HG02938 (cell line): Measurements from ENCODE around the gene OR10AD1.
A peak's percentile ranks its signal among the peaks of the same experiment; 100 is the strongest.

ENCODE experiments used
- ATAC-seq: cut with Tn5 transposase; IDR thresholded peaks from one replicate; pipeline ENCODE4 v1.9.1; 2021; ENCODE audit warnings: mild to moderate bottlenecking, moderate library complexity; ENCODE audit not compliant: unreplicated experiment

Gene OR10AD1

GRCh38 chr12:48192861-48193260 is 10.2 kb downstream of the OR10AD1 start:
- ATAC-seq: no peak

DNA sequence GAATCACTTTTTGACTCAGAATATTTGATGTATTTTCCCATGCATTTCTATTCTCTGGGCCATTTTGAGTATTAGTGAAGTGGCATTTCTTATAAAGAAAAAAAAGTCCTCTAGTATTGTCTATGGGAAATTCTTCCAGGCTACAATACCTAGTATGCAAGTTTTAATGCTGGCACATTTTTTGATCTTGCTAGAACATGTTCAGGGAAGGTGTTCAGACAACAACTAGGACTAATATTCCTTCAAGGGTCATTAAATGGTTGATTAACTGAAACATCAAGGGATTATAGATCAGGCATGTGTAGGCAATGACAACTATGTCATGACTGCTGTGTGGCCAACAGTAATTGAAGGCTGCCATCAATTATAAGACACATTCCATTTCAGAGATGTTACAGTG is 12.0 kb downstream of the OR10AD1 start:
- ATAC-seq: no peak

DNA sequence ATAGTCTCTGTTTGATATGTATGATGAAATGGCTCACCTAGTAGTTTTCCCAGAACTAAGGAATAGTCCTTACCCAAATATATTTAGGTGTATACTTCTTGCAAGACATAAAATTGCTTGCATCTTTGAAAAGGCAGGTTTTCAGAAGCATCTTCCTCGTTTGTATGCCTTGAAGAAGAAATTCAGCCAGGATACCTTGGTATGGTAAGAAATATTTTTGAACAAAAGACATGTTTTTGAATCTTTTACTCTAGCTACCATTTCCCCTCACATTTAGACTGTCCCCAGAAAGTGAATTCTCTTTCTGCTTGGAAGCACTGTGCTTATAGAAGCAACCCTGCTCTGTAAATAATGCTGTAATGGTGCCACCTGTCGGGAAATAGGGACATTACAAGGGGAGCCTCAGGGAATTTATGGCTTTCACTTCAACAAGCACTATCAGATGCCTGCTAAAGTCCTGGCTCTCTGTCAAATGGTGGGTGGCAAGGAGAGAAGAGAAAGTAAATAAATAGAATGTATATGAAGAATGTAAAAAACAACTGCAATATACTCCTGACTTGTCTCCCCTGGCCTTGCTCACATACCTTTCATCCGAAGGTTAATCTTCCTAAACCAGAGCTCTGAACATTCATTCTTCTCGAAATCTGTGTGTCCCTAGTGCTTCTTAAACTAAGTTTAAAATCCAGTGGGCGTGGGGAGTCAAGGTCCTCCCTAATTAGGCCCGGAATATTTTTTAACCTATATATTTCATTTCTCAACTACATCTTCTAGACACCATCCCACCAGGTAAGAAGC is 13.6 kb downstream of the OR10AD1 start:
- no peak for ATAC-seq

DNA sequence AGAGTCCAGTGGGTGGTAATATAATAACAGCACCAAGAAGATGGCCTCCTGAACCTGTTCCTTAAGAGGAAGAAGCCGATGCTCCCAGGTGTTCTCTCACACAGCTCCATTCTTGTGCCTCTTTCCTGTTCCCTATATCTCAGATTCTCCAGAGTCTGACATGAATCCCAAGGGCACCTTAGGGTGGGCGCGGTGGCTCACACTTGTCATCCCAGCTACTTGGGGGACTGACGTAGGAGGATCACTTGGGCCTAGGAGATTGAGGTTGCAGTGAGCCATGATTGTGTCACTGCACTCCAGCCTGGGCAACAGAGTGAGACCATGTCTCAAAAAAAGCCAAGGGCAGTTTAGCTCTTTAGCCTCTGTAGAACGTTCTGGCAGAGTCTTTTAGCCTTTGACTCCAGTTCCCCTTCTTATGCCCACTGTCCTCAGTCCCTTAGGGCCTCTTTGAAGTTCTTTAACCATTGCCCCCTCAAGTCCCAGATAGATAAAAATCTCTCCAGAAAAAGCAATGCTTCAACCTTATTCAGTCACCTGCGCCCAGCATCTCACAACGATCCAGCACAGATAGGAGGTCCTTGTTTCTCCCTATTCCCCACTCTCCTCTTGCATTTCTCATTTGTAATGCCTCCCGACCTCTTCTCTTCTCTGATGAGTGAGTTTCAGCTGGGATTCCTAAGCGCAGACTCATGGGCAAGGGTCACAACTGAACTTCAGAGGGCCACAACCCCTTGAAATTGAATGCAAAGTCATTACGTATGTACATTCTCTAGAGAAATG is 15.0 kb downstream of the OR10AD1 start:
- ATAC-seq: no peak

DNA sequence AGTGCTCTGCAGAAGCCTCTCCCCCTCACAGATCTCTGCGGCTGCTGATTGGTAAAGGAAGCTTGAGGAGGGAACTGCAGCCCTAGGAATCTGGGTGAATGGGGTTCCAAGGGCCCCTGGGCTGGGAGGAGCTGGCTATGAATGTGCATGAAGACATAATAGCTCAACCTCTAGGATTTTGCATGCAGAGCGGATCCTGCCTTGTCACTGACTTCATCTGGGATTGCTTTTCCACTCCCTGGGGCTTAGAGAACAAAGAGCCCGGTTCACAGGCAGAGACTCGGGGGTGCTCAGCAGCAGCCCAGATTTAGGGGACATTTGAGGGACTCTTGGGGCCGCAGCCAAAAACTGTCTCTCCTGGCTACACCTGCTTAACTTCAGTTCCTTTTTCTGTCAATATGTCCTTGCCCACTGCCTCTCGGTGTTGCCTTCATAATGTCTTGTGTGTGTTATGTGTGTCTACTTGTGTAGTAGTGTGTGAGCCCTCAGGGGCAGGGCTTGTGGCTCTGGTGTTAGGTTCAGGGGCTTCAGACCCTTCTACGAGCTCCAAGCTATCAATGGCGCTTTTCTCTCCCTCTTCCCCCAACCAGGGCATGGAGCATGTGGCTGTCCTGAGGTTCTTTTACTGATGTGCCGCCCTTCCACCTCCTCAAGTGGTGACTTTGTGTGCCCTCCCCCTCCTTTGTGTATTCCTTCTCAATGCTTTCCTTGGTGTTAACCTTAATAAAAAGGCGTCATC is 17.7 kb downstream of the OR10AD1 start:
- ATAC-seq: no peak

GRCh38 chr12:48184549-48184922 is 18.6 kb downstream of the OR10AD1 start:
- no peak for ATAC-seq

DNA sequence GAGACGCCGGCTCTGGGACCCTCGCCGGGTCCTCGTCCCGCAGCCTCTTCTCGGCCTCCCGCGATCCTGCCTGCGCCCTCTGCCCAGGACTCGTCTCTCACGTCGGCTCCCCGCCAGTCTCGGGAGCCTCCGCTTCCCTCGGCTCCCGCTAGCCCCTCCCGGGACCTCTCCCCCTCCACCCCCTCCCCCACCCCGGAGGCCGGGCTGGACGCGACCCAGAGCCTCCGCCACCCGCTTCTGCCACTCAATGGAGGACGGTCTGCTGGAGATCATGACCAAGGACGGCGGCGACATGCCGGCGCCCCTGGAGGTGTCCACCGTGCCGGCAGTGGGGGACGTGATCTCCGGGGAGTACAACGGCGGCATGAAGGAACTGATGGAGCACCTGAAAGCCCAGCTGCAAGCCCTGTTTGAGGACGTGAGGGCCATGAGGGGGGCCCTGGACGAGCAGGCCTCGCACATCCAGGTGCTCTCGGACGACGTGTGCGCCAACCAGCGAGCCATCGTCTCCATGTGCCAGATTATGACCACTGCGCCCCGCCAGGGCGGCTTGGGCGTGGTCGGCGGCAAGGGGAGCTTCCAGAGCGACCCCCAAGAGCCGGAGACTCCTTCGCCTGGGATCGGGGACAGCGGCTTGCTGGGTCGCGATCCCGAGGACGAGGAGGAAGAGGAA is 19.1 kb downstream of the OR10AD1 start:
- no peak for ATAC-seq

DNA sequence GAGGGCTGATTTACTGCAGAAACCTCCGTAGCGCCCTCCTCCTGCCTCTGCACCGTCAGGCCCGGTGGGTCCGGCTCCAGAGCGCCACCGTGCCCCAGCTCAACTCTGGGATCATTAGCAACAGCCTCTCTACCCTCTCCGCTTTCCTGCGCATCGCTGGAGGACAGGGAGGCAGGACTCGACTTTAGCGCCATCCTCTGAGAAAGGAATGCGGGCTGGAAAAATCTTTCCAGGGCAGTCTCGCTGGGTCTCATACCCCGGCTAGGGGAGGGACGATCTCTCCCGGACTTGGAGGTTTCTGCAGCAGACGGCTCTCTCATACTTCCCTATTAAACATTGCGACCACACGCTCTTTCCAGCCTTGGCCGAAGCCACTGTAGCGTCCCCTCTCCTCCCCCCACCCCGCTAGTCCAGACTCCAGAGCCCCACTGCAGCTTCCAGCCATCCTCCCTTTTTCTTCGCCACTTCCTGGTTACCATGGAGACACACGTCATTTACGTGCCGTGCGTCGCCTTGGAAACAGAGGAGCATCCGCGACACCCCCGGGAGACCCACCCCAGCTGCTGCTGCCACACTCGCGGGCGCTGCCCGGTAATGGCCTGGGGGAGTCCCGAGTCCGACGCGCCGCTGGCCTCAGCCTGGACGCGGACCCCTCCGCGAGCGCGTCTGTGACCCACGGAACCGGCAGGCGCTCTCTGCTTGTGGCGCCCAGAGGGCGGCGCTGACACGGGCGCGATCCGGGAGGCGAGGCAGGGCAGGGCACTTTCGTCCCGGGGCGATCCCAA is 19.8 kb downstream of the OR10AD1 start, which contains the start of gene CCDC184:
CCDC184 (plus strand) TSS at position 554 of the 785 bp plus-strand sequence. CDS start 479 bp downstream, outside the sequence.
- peak; percentile 66 for ATAC-seq

DNA sequence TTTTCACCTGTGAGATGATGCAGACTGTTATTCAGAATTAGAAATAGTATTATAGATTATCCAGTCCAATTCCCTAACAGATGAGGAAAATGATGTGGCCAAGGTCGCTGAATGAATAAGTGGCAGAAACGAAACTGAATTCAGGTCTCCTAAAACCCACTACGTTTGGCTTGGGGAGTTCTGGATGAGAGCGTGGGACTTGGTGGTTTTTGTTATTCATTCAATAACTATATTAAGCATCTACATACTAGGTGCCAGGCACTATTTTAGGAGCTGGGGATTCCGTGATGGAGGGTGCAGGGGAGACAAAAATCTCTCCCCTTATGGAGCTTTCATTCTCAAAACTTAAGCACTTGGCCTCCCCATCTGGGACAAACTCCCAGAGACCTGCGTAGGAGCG is 20.5 kb downstream of the OR10AD1 start:
- ATAC-seq: no peak

- ATAC-seq: no peak
These were observed 22.1 kb downstream of the OR10AD1 start for GRCh38 chr12:48180857-48181495.

- ATAC-seq: no peak
These were observed 22.7 kb downstream of the OR10AD1 start for GRCh38 chr12:48180424-48180823.

GRCh38 chr12:48179466-48179865 is 23.6 kb downstream of the OR10AD1 start:
- ATAC-seq: no peak

DNA sequence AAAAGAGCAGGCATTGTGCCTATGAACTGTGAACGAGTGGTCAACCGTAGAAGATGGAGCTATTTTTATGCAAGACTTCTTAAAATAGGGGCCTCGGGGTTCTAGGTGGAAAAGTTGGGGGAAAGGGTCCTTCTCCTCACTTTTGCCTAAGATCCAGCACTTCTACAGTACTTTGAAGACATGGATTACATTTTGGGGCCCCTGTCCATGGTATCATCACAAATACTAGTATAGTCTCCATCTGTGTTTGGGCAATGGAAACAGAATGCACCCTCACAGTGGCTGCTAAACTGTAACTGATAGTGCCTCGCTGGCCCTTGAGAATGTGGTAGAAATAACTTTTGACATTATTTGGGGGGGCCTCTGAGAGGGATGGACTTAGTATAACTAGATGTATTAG is 25.1 kb downstream of the OR10AD1 start:
- ATAC-seq: no peak

- no peak for ATAC-seq
These were observed 26.7 kb downstream of the OR10AD1 start for GRCh38 chr12:48176417-48176751.

GRCh38 chr12:48175613-48176416 is 27.3 kb downstream of the OR10AD1 start:
- no peak for ATAC-seq

DNA sequence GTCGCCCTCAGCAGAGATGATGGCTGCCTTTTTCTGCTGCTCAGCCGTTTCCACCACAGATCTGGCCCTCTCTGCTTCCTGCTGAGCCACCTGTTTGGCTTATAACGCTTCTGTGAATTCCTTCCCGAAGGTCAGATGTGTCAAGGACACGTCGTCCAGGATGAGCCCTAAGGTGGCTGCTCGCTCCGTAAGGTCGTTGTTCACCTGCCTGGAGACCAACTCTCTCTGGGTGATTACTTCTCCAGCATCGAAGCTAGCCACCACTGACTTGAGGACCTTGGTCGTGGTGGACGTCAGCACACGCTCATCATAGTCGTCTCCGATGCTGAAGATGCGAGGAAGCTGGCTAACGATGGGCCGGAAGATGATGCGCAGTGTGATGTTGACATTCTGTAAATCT is 34.1 kb downstream of the OR10AD1 start:
- no peak for ATAC-seq

DNA sequence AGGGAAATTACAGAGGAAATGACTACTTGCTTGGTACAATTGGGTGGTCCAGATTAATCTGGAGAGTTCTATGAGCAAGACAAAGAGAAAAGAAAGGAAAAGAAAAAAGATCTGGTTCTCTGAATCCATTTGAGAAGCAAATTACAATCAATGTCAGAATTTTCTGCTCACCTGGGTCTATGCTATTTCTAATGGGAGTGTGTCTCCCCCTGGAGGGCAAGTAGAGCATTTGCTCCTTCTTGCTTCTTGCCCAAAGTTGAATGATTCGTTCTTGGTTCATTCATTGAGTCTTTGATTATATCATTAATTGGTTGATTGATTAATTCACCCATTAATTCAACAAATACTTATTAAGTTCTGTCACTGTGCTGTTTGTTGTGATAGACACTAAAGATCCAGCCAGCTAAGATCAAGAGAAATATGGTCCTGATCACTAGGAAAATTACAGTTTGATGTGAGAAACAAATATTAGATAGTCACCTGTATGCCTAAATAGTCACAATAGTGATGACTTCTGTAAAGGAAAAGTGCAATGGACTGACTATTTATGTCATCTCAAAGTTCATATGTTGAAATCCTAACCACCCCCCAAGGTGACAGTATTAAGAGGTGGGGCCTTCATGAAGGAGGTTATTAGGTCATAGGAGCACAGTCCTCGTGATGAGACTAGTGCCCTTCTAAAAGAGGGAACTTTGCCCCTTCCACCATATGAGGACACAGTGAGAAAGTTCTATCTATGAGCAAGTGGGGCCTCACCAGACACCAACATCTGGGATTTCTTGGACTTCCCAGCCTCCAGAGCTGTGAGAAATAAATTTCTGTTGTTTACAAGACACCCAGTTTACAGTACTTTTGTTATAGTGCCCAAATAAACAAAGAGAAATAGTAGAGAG is 37.8 kb downstream of the OR10AD1 start:
- no peak for ATAC-seq

DNA sequence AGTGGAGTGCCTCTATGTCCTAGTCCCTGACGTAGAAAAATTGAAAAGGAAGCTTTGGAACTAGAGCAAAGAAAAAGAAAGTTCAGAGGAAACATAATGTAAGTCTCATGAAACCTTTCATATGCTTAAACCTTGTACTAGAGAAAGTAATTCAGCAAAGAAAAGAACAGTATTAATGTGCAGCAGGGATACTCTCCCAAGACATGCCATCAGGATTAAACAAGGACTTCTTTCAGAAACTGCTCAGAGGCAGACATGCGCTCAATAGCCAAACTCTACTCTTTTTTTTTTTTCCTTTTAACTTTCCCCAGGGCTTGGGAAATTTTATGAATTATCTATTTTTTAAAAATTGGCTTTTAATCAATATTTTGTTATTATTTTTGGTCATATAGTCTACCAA is 38.6 kb downstream of the OR10AD1 start:
- ATAC-seq: no peak
